Immature natural killer cell (primary cell): ENCODE results near the gene PRLHR. TPM values are rescaled to one million over a fixed set of nuclear protein-coding genes. Genes with fewer than 3 reads are reported as not detected.

Source experiments
- polyA plus RNA-seq, 3 donors: library from polyadenylated mRNA; unstranded; fragments of 300-500 nt; fragmentation: Illumina TruSeq; gene quantifications; one replicate each; pipeline ENCODE4 v1.2.3, GENCODE V29; 2021

PRLHR gene
- polyA plus RNA-seq, 3 donors from 2014 or later, result not detected

Other genes starting within 250 kb of the PRLHR start
- 10 to 100 TPM; 23.8 to 41.4 (median 25.8) TPM for gene CACUL1, start 159.3 kb upstream of the PRLHR start, polyA plus RNA-seq